OCI-LY3 (cell line): ENCODE data around the gene TMEM151A.

Experiments used
- CTCF ChIP-seq: fragments of 200-600, 300-600 bp; sonication (generic); IDR thresholded peaks from 2 replicates; pipeline ENCODE4 v1.5.1; 2014; ENCODE audit warnings: antibody characterized with exemption, low read length, low read depth
- EZH2phosphoT487 ChIP-seq: fragments of 200-600 bp; shearing (Covaris generic); IDR thresholded peaks from 2 replicates; pipeline ENCODE4 v1.6.1; 2018; ENCODE audit warnings: antibody characterized with exemption, mixed run types, low read depth

GRCh38 chr11:66288671-66289547, 2.8 kb upstream of the TMEM151A start, which contains the start of gene YIF1A:
- TF ChIP-seq CTCF (peak; percentile 19; the same call in 1 of the 2 replicates), EZH2phosphoT487 (no peak)
